ENCODE data around the gene MAN2A2. TPM values are rescaled to one million over a fixed set of nuclear protein-coding genes. Genes with fewer than 3 reads are reported as not detected.

The MAN2A2 gene
- total RNA-seq, 1 experiment from 2014 or later = 64.9 TPM

GRCh38 chr15:90931828-90932659, 28.9 kb downstream of the MAN2A2 start, which contains the start of gene HDDC3:
Gene HDDC3, minus strand, starts transcription at chr15:90932549. Its CDS starts 9 bp downstream, at chr15:90932540.
- ChIA-PET CTCF (interaction anchor here (0.5 to 3.6 kb wide), 30 partner anchors 9 to 1951 kb away, joined by 3 to 53 read pairs (median 4); partner anchors contain the start of genes BLM, MAN2A2, PRC1 and RCCD1), POLR2A (interaction anchor here (0.6 to 1.7 kb wide), 6 partner anchors 23 to 1483 kb away, joined by 3 to 17 read pairs (median 5); partner anchors contain the start of genes MAN2A2, PRC1 and RCCD1)
- no TSS peak for BruUV-seq (replicated peaks)
- H3K9me3 Mint-ChIP-seq (ENCODE audit: unreplicated experiment) = no peaks in the 10 kb centered on the region
- peaks cover 29% of the 10 kb centered on the region for H3K36me3 Mint-ChIP-seq (ENCODE audit: insufficient read depth, unreplicated experiment)
- TF ChIP-seq, protein P1, sequence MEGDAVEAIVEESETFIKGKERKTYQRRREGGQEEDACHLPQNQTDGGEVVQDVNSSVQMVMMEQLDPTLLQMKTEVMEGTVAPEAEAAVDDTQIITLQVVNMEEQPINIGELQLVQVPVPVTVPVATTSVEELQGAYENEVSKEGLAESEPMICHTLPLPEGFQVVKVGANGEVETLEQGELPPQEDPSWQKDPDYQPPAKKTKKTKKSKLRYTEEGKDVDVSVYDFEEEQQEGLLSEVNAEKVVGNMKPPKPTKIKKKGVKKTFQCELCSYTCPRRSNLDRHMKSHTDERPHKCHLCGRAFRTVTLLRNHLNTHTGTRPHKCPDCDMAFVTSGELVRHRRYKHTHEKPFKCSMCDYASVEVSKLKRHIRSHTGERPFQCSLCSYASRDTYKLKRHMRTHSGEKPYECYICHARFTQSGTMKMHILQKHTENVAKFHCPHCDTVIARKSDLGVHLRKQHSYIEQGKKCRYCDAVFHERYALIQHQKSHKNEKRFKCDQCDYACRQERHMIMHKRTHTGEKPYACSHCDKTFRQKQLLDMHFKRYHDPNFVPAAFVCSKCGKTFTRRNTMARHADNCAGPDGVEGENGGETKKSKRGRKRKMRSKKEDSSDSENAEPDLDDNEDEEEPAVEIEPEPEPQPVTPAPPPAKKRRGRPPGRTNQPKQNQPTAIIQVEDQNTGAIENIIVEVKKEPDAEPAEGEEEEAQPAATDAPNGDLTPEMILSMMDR (IDR thresholded peaks at IDR 0.05; ENCODE audit: insufficient read depth in 1 of 2, low read depth in 1 of 2, low read length in 1 of 2, severe bottlenecking in 1 of 2, unreplicated experiment in 1 of 2) = peak; percentile 75 to 93
- peak within 1 kb of the TSS; percentile 93 for H3K27ac Mint-ChIP-seq (ENCODE audit: unreplicated experiment)
- peak; percentile 92 to 94 for DNase-seq
- peaks cover 16% of the 10 kb centered on the region for H3K4me1 ChIP-seq
- H3K27me3 Mint-ChIP-seq (ENCODE audit: insufficient read depth, unreplicated experiment) = no peaks in the 10 kb centered on the region
- H3K4me3 ChIP-seq (ENCODE audit: low read depth, low read length) = peak within 1 kb of the TSS; percentile 71
- peak within 1 kb of the TSS; percentile 96 for H3K4me3 Mint-ChIP-seq (ENCODE audit: unreplicated experiment)
- H3K9me3 ChIP-seq = no peaks in the 10 kb centered on the region
- intact Hi-C loops (cut with micrococcal nuclease; ENCODE audit: unreplicated experiment) = loop anchor here (10.0 kb wide), 1 partner anchor 343 kb away; no protein-coding TSS in a partner anchor
- no peaks in the 10 kb centered on the region; the same call in 1 of the 2 replicates for H3K27me3 ChIP-seq (replicated peaks; ENCODE audit: control insufficient read depth, insufficient read depth, low read length)
- peaks cover 22% of the 10 kb centered on the region for H3K4me1 Mint-ChIP-seq (ENCODE audit: low read depth, unreplicated experiment)
- no peaks in the 10 kb centered on the region for H3K36me3 ChIP-seq (ENCODE audit: control insufficient read depth, insufficient read depth, low read length)

DNA sequence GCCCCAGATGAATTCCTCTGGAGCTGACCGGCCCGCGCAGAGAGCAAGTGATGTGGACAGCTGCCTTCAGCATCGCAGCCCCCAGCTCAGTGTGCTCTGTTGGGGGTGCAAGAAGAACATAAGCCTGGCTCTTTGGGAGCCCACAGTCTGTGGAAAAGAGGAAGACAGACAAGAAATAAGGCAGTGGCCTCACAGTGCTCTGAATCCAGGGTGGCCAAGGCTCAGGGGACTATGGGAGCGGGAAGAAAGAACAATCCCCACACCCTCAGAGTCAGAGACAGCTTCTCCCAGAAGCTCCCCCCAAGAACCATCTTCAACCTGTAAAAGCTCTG, 29.5 kb downstream of the MAN2A2 start:
- peaks cover 22% of the 10 kb centered on the region for H3K4me1 Mint-ChIP-seq (ENCODE audit: low read depth, unreplicated experiment)
- TF ChIP-seq, protein P1 (IDR thresholded peaks at IDR 0.05; ENCODE audit: insufficient read depth in 1 of 2, low read depth in 1 of 2, low read length in 1 of 2, severe bottlenecking in 1 of 2, unreplicated experiment in 1 of 2) = no peak
- no peak overlapping the region for H3K27ac Mint-ChIP-seq (ENCODE audit: unreplicated experiment)
- H3K4me1 ChIP-seq = peaks cover 16% of the 10 kb centered on the region
- H3K9me3 ChIP-seq = no peaks in the 10 kb centered on the region
- peak overlapping the region; percentile 96 for H3K4me3 Mint-ChIP-seq (ENCODE audit: unreplicated experiment)
- ChIA-PET POLR2A (interaction anchor here (0.9 to 1.7 kb wide), 3 partner anchors 22 to 62 kb away, joined by 5 to 17 read pairs (median 5); partner anchors contain the start of genes MAN2A2, PRC1 and RCCD1), CTCF (interaction anchor here (0.5 to 3.6 kb wide), 19 partner anchors 10 to 604 kb away, joined by 3 to 53 read pairs (median 6); partner anchors contain the start of genes BLM, MAN2A2, PRC1 and RCCD1)
- H3K36me3 ChIP-seq (ENCODE audit: control insufficient read depth, insufficient read depth, low read length) = no peaks in the 10 kb centered on the region
- H3K27me3 Mint-ChIP-seq (ENCODE audit: insufficient read depth, unreplicated experiment) = no peaks in the 10 kb centered on the region
- no peaks in the 10 kb centered on the region for H3K9me3 Mint-ChIP-seq (ENCODE audit: unreplicated experiment)
- no peak for DNase-seq
- intact Hi-C loops (cut with micrococcal nuclease; ENCODE audit: unreplicated experiment) = loop anchor here (10.0 kb wide), 1 partner anchor 342 kb away; no protein-coding TSS in a partner anchor
- H3K27me3 ChIP-seq (replicated peaks; ENCODE audit: control insufficient read depth, insufficient read depth, low read length) = no peaks in the 10 kb centered on the region; the same call in 1 of the 2 replicates
- BruUV-seq (replicated peaks) = no TSS peak
- no peak overlapping the region for H3K4me3 ChIP-seq (ENCODE audit: low read depth, low read length)
- H3K36me3 Mint-ChIP-seq (ENCODE audit: insufficient read depth, unreplicated experiment) = peaks cover 30% of the 10 kb centered on the region

- H3K27me3 Mint-ChIP-seq (ENCODE audit: insufficient read depth, unreplicated experiment) = no peaks in the 10 kb centered on the region
- Histone ChIP-seq H3K36me3 (ENCODE audit: control insufficient read depth, insufficient read depth, low read length) (no peaks in the 10 kb centered on the region), H3K4me3 (ENCODE audit: low read depth, low read length) (no peak overlapping the region), H3K9me3 (no peaks in the 10 kb centered on the region), H3K4me1 (peaks cover 16% of the 10 kb centered on the region), H3K27me3 (replicated peaks; ENCODE audit: control insufficient read depth, insufficient read depth, low read length) (no peaks in the 10 kb centered on the region; the same call in 1 of the 2 replicates)
- H3K4me3 Mint-ChIP-seq (ENCODE audit: unreplicated experiment) = no peak overlapping the region
- no peaks in the 10 kb centered on the region for H3K9me3 Mint-ChIP-seq (ENCODE audit: unreplicated experiment)
- intact Hi-C loops (cut with micrococcal nuclease; ENCODE audit: unreplicated experiment) = loop anchor here (10.0 kb wide), 1 partner anchor 342 kb away; no protein-coding TSS in a partner anchor
- ChIA-PET CTCF (interaction anchor here (0.6 to 3.6 kb wide), 9 partner anchors 10 to 216 kb away, joined by 3 to 53 read pairs (median 4); partner anchors contain the start of genes BLM, MAN2A2 and VPS33B), POLR2A (no interaction called here)
- DNase-seq = no peak
- no TSS peak for BruUV-seq (replicated peaks)
- no peak overlapping the region for H3K27ac Mint-ChIP-seq (ENCODE audit: unreplicated experiment)
- TF ChIP-seq, protein P1 (IDR thresholded peaks at IDR 0.05; ENCODE audit: insufficient read depth in 1 of 2, low read depth in 1 of 2, low read length in 1 of 2, severe bottlenecking in 1 of 2, unreplicated experiment in 1 of 2) = no peak
- peaks cover 22% of the 10 kb centered on the region for H3K4me1 Mint-ChIP-seq (ENCODE audit: low read depth, unreplicated experiment)
- H3K36me3 Mint-ChIP-seq (ENCODE audit: insufficient read depth, unreplicated experiment) = peaks cover 33% of the 10 kb centered on the region
Measured at GRCh38 chr15:90933301-90933700, 30.2 kb downstream of the MAN2A2 start.

Measured in Caco-2 (cell line).